GM21367 (cell line): ENCODE data around the gene EPHB1.

Source experiments
- ATAC-seq: cut with Tn5 transposase; IDR thresholded peaks from one replicate; pipeline ENCODE4 v1.9.1; 2021; ENCODE audit not compliant: unreplicated experiment

The EPHB1 gene

GRCh38 chr3:134794950-134795745, at the start of gene EPHB1:
TSS of gene EPHB1 (plus strand) at chr3:134795260.
- ATAC-seq = peak; percentile 83

- ATAC-seq = no peak
These were observed 46.4 kb upstream of the EPHB1 start for GRCh38 chr3:134748698-134749097.

GRCh38 chr3:134749174-134749573, 45.9 kb upstream of the EPHB1 start:
- ATAC-seq = no peak

GRCh38 chr3:134749802-134750553, 45.1 kb upstream of the EPHB1 start:
- no peak for ATAC-seq

GRCh38 chr3:134751831-134752230, 43.2 kb upstream of the EPHB1 start:
- no peak for ATAC-seq

GRCh38 chr3:134752761-134753461, 42.1 kb upstream of the EPHB1 start:
- ATAC-seq = no peak

GRCh38 chr3:134753999-134754742, 40.9 kb upstream of the EPHB1 start:
- no peak for ATAC-seq

GRCh38 chr3:134754768-134755559, 40.1 kb upstream of the EPHB1 start:
- peak; percentile 87 for ATAC-seq

GRCh38 chr3:134755821-134756220, 39.2 kb upstream of the EPHB1 start:
- ATAC-seq = no peak

GRCh38 chr3:134757549-134758069, 37.5 kb upstream of the EPHB1 start:
- ATAC-seq = no peak

- no peak for ATAC-seq
These were observed 33.8 kb upstream of the EPHB1 start for GRCh38 chr3:134761213-134761612.

- no peak for ATAC-seq
These were observed 33.0 kb upstream of the EPHB1 start for GRCh38 chr3:134762016-134762415.

- no peak for ATAC-seq
These were observed 29.6 kb upstream of the EPHB1 start for GRCh38 chr3:134765468-134765867.

GRCh38 chr3:134766290-134766689, 28.8 kb upstream of the EPHB1 start:
- no peak for ATAC-seq

- ATAC-seq = no peak
These were observed 26.9 kb upstream of the EPHB1 start for GRCh38 chr3:134768116-134768515.

GRCh38 chr3:134768837-134769236, 26.2 kb upstream of the EPHB1 start:
- no peak for ATAC-seq

- ATAC-seq = no peak
These were observed 25.7 kb upstream of the EPHB1 start for GRCh38 chr3:134769287-134769868.

GRCh38 chr3:134772011-134772410, 23.0 kb upstream of the EPHB1 start:
- no peak for ATAC-seq

GRCh38 chr3:134772591-134772990, 22.5 kb upstream of the EPHB1 start:
- ATAC-seq = no peak

- ATAC-seq = no peak
These were observed 19.2 kb upstream of the EPHB1 start for GRCh38 chr3:134775831-134776230.
